B cell (primary cell): ENCODE data around the gene RERG. TPM values are rescaled to one million over a fixed set of nuclear protein-coding genes. Genes with fewer than 3 reads are reported as not detected.

Source experiments
- ATAC-seq: fragments of 200-7000 bp; cut with Tn5 transposase; one replicate; pipeline ENCODE4 v1.10.0; 2021; ENCODE audit warnings: low read depth, mild to moderate bottlenecking, moderate number of reproducible peaks, moderate library complexity
- CTCF ChIA-PET: fragments of 350-600 bp; sonication (Branson Sonifier 250); formaldehyde crosslinking; loops from one replicate; lab custom pipeline; 2021; ENCODE audit warnings: antibody characterized with exemption, inconsistent platforms; lab: Charles Lee
- POLR2A ChIA-PET: fragments of 350-600 bp; sonication (Branson Sonifier 250); formaldehyde crosslinking; loops from one replicate; lab custom pipeline; 2021; ENCODE audit warnings: antibody characterized with exemption; lab: Charles Lee
- DNase-seq: peaks from one replicate; pipeline ENCODE4 v3.0.0; 2013
- H2AFZ ChIP-seq: 2 replicates; pipeline ENCODE4 v1.6.1; 2012; ENCODE audit warnings: mild to moderate bottlenecking, low read depth, low read length; ENCODE audit not compliant: insufficient read depth, poor library complexity, severe bottlenecking
- H3K27ac ChIP-seq, 2 donors: 1 replicate in 1 of 2; 2 replicates in 1 of 2; pipeline ENCODE4 v1.5.1; 2012 to 2013; ENCODE audit warnings: low read length in 2 of 2, mild to moderate bottlenecking in 2 of 2, moderate library complexity in 1 of 2
- H3K27me3 ChIP-seq, 4 experiments: fragments of 200-600 bp in 1 of 4; sonication (generic) in 1 of 4; replicated peaks in 1 of 4; 1 replicate in 2 of 4; 2 replicates in 2 of 4; pipeline versions ENCODE4 v1.6.1 to v1.7.0; 2013 to 2016; ENCODE audit warnings: low read length in 3 of 4, mild to moderate bottlenecking in 2 of 4, mixed read lengths in 1 of 4, moderate library complexity in 1 of 4; ENCODE audit not compliant: insufficient read depth in 4 of 4, control insufficient read depth in 3 of 4; ENCODE audit errors: control extremely low read depth in 1 of 4
- H3K36me3 ChIP-seq, 2 experiments: replicated peaks in 1 of 2; 1 replicate in 1 of 2; 2 replicates in 1 of 2; pipeline versions ENCODE4 v1.6.1 to v1.7.1; 2013; ENCODE audit warnings: low read length in 1 of 2; ENCODE audit not compliant: insufficient read depth in 2 of 2, control insufficient read depth in 1 of 2; ENCODE audit errors: control extremely low read depth in 1 of 2, extremely low read depth in 1 of 2
- H3K4me1 ChIP-seq, 2 donors: fragments of 200-600 bp in 1 of 2; sonication (generic) in 1 of 2; 1 replicate in 1 of 2; 2 replicates in 1 of 2; pipeline versions ENCODE4 v1.5.1 to v1.6.1; 2013 to 2017; ENCODE audit warnings: low read length in 2 of 2; ENCODE audit not compliant: control insufficient read depth in 2 of 2, insufficient read depth in 2 of 2
- H3K4me2 ChIP-seq: replicated peaks from 2 replicates; pipeline ENCODE3; 2012; ENCODE audit warnings: mild to moderate bottlenecking, low read depth, low read length; ENCODE audit not compliant: poor library complexity, severe bottlenecking
- H3K4me3 ChIP-seq, 5 experiments: fragments of 200-600 bp in 1 of 5; sonication (generic) in 1 of 5; 1 replicate in 3 of 5; 2 replicates in 2 of 5; pipeline versions ENCODE4 v1.5.1 to v1.7.0; 2011 to 2016; ENCODE audit warnings: low read length in 4 of 5, mild to moderate bottlenecking in 4 of 5, low read depth in 2 of 5, control low read depth in 1 of 5, moderate library complexity in 1 of 5; ENCODE audit not compliant: insufficient read depth in 1 of 5; ENCODE audit errors: control extremely low read depth in 1 of 5, extremely low read depth in 1 of 5
- H3K79me2 ChIP-seq: fragments of 200-600 bp; sonication (generic); one replicate; pipeline ENCODE4 v1.6.0; 2016; ENCODE audit warnings: low read length; ENCODE audit not compliant: control insufficient read depth, insufficient read depth
- H3K9ac ChIP-seq: fragments of 200-600 bp; sonication (generic); 2 replicates; pipeline ENCODE4 v1.6.1; 2017; ENCODE audit warnings: mild to moderate bottlenecking, low read length, moderate library complexity
- H3K9me3 ChIP-seq, 3 donors: one replicate each; pipeline versions ENCODE4 v1.6.1 to v1.7.1; 2013; ENCODE audit warnings: low read length in 2 of 3; ENCODE audit not compliant: control insufficient read depth in 2 of 3, insufficient read depth in 1 of 3; ENCODE audit errors: control extremely low read depth in 1 of 3
- H4K20me1 ChIP-seq: 2 replicates; pipeline ENCODE4 v1.6.0; 2012; ENCODE audit warnings: mild to moderate bottlenecking, low read length; ENCODE audit not compliant: insufficient read depth, control insufficient read depth, poor library complexity, severe bottlenecking
- H3K27ac Mint-ChIP-seq: one replicate; pipeline ENCODE4 v1.8.0; 2021; ENCODE audit warnings: mixed read lengths
- H3K27me3 Mint-ChIP-seq: one replicate; pipeline ENCODE4 v1.8.0; 2021; ENCODE audit warnings: mixed read lengths
- H3K4me1 Mint-ChIP-seq: one replicate; pipeline ENCODE4 v1.8.0; 2021; ENCODE audit warnings: mixed read lengths
- H3K4me3 Mint-ChIP-seq: one replicate; pipeline ENCODE4 v1.8.0; 2021; ENCODE audit warnings: mixed read lengths
- H3K9me3 Mint-ChIP-seq: one replicate; pipeline ENCODE4 v1.8.0; 2022; ENCODE audit warnings: mixed read lengths; ENCODE audit not compliant: insufficient read depth
- CTCF ChIP-seq: fragments of 200-600 bp; IDR thresholded peaks from one replicate; pipeline ENCODE4 v1.8.0; 2022; ENCODE audit warnings: antibody characterized with exemption, mild to moderate bottlenecking
- EZH2 ChIP-seq: IDR thresholded peaks from 2 replicates; pipeline ENCODE4 v1.6.1; 2012; ENCODE audit warnings: borderline replicate concordance, low read depth, mild to moderate bottlenecking, moderate library complexity, low read length; ENCODE audit not compliant: insufficient read depth, poor library complexity, severe bottlenecking
- WGBS: methylation state at CpG from one replicate; pipeline ENCODE4 v1.1.5; 2013; ENCODE audit warnings: missing lambda C conversion rate; ENCODE audit not compliant: insufficient coverage; 5-methylcytosine and 5-hydroxymethylcytosine counted together
- intact Hi-C: fragments of 100-400 bp; cut with micrococcal nuclease; formaldehyde crosslinking; loops from one replicate; pipeline ENCODE4 v1.10.0; 2022
- polyA plus RNA-seq: library from polyadenylated mRNA; depleted of rRNA; stranded (reverse); fragments of >200 nt; gene quantifications from 2 replicates; pipeline ENCODE4 v1.2.3, GENCODE V29; 2012
- total RNA-seq, 2 donors: library from RNA; stranded (reverse); fragments of 120-200 nt in 1 of 2; gene quantifications; 1 replicate in 1 of 2; 2 replicates in 1 of 2; pipeline versions ENCODE4 v1.2.3 to v1.2.4, GENCODE V29; 2013 to 2022

The RERG gene
- total and polyA plus RNA-seq, 2 donors (not counting 1 experiment from before 2014, with no cell fraction given), result not detected

GRCh38 chr12:15155271-15155670 is 65.9 kb downstream of the RERG start:
- TF ChIP-seq CTCF (no peak), EZH2 (no peak)
- no peak overlapping the region for H3K27ac ChIP-seq
- peaks cover 10% of the 10 kb centered on the region for H3K27me3 Mint-ChIP-seq
- POLR2A ChIA-PET, result no interaction called here
- no peaks in the 10 kb centered on the region for H4K20me1 ChIP-seq
- no peak overlapping the region for H3K27ac Mint-ChIP-seq
- no peak overlapping the region for H3K4me3 ChIP-seq
- intact Hi-C loops, result no loop called here
- DNase-seq (no peak), ATAC-seq (no peak)
- H3K4me1 Mint-ChIP-seq, result no peaks in the 10 kb centered on the region
- peaks cover 0 to 7% (median 0%) of the 10 kb centered on the region in 4 experiments for H3K27me3 ChIP-seq
- H3K4me3 Mint-ChIP-seq, result no peak overlapping the region
- no peaks in the 10 kb centered on the region for H3K4me1 ChIP-seq
- no peak overlapping the region for H3K9ac ChIP-seq
- H3K9me3 ChIP-seq, result peaks cover 0 to 1% (median 0%) of the 10 kb centered on the region in 3 donors
- no peak overlapping the region for H3K4me2 ChIP-seq
- WGBS, result no CpG with 5 or more reads among the region's 1 CpG
- no peaks in the 10 kb centered on the region for H3K36me3 ChIP-seq
- H3K79me2 ChIP-seq, result no peaks in the 10 kb centered on the region
- CTCF ChIA-PET, result interaction anchor here (1.0 kb wide), 1 partner anchor 66 kb away, joined by 3 read pairs; no protein-coding TSS in a partner anchor
- no peak overlapping the region for H2AFZ ChIP-seq
- no peaks in the 10 kb centered on the region for H3K9me3 Mint-ChIP-seq

GRCh38 chr12:15154103-15154502 is 67.1 kb downstream of the RERG start:
- intact Hi-C loops, result loop anchor here (5.0 kb wide), 1 partner anchor 703 kb away; no protein-coding TSS in a partner anchor
- DNase-seq (no peak), ATAC-seq (no peak)
- no peak overlapping the region for H3K4me3 ChIP-seq
- no peak overlapping the region for H3K4me3 Mint-ChIP-seq
- ChIA-PET POLR2A (no interaction called here), CTCF (interaction anchor here (0.6 to 1.2 kb wide), 2 partner anchors 10 to 438 kb away, joined by 3 to 4 read pairs; no protein-coding TSS in a partner anchor)
- no peaks in the 10 kb centered on the region for H3K4me1 Mint-ChIP-seq
- H3K9me3 ChIP-seq, result peaks cover 0 to 1% (median 0%) of the 10 kb centered on the region in 3 donors
- peaks cover 13% of the 10 kb centered on the region for H3K27me3 Mint-ChIP-seq
- TF ChIP-seq CTCF (no peak), EZH2 (no peak)
- no peaks in the 10 kb centered on the region for H3K36me3 ChIP-seq
- H2AFZ ChIP-seq, result no peak overlapping the region
- 75% methylated on average over 1 of the region's 3 CpGs for WGBS
- no peak overlapping the region for H3K4me2 ChIP-seq
- H3K27ac Mint-ChIP-seq, result no peak overlapping the region
- no peaks in the 10 kb centered on the region for H3K79me2 ChIP-seq
- H3K9me3 Mint-ChIP-seq, result no peaks in the 10 kb centered on the region
- no peak overlapping the region for H3K9ac ChIP-seq
- H3K27me3 ChIP-seq, result peaks cover 0 to 7% (median 0%) of the 10 kb centered on the region in 4 experiments
- no peaks in the 10 kb centered on the region for H3K4me1 ChIP-seq
- H3K27ac ChIP-seq, result no peak overlapping the region
- H4K20me1 ChIP-seq, result no peaks in the 10 kb centered on the region
